Panc1 (cell line): ENCODE data around the gene WDR86. TPM values are rescaled to one million over a fixed set of nuclear protein-coding genes. Genes with fewer than 3 reads are reported as not detected.

Experiments used
- ATAC-seq: fragments of 200-7000 bp; cut with Tn5 transposase; 2 replicates; pipeline ENCODE4 v1.9.1; 2020; ENCODE audit warnings: mild to moderate bottlenecking, moderate library complexity
- BruUV-seq: library from RNA; stranded (reverse); fragments of 400-500 nt; replicated peaks from 2 replicates; lab custom pipeline; 2021; lab: Mats Ljungman, UMichigan
- CTCF ChIA-PET: fragments of 300-600 bp; sonication (Branson Sonifier 250); formaldehyde crosslinking; loops from one replicate; lab custom pipeline; 2022; ENCODE audit warnings: antibody characterized with exemption; lab: Charles Lee
- POLR2A ChIA-PET: fragments of 300-600 bp; sonication (Branson Sonifier 250); formaldehyde crosslinking; loops from one replicate; lab custom pipeline; 2022; ENCODE audit warnings: antibody characterized with exemption; lab: Charles Lee
- DNase-seq: peaks from one replicate; pipeline ENCODE4 v3.0.0-alpha.2; 2010; ENCODE audit warnings: low read depth, low spot score
- H3K27ac ChIP-seq: 2 replicates; pipeline ENCODE4 v1.5.1; 2011; ENCODE audit warnings: mild to moderate bottlenecking, low read length, inconsistent platforms
- H3K27me3 ChIP-seq: fragments of 200-500 bp; sonication (Bioruptor generic); 2 replicates; pipeline ENCODE4 v1.6.0; 2014; ENCODE audit warnings: low read length, inconsistent platforms; ENCODE audit not compliant: control insufficient read depth, insufficient read depth
- H3K36me3 ChIP-seq: fragments of 200-500 bp; sonication (Bioruptor generic); 2 replicates; pipeline ENCODE4 v1.5.1; 2014; ENCODE audit warnings: inconsistent platforms, mild to moderate bottlenecking, low read length, moderate library complexity; ENCODE audit not compliant: control insufficient read depth, insufficient read depth
- H3K4me1 ChIP-seq: 2 replicates; pipeline ENCODE4 v1.5.1; 2011; ENCODE audit warnings: inconsistent platforms, mild to moderate bottlenecking, low read length, moderate library complexity; ENCODE audit not compliant: control insufficient read depth, insufficient read depth
- H3K4me3 ChIP-seq, 2 experiments: 2 replicates each; pipeline ENCODE4 v1.5.1; 2011 to 2012; ENCODE audit warnings: low read depth in 2 of 2, low read length in 2 of 2, mild to moderate bottlenecking in 2 of 2, inconsistent platforms in 1 of 2, moderate library complexity in 1 of 2
- H3K9me3 ChIP-seq: fragments of 200-500 bp; sonication (Bioruptor generic); 2 replicates; pipeline ENCODE4 v1.5.1; 2014; ENCODE audit warnings: low read depth, mild to moderate bottlenecking, inconsistent platforms, low read length, moderate library complexity; ENCODE audit not compliant: control insufficient read depth, insufficient read depth
- CTCF ChIP-seq: fragments of 450-650 bp; IDR thresholded peaks from 2 replicates; pipeline ENCODE4 v1.5.1; 2017; ENCODE audit warnings: mild to moderate bottlenecking
- POLR2AphosphoS5 ChIP-seq: IDR thresholded peaks from 2 replicates; pipeline ENCODE4 v1.6.1; 2012; ENCODE audit warnings: mild to moderate bottlenecking, low read depth, low read length, moderate library complexity
- REST ChIP-seq, 2 experiments: IDR thresholded peaks; 2 replicates each; pipeline ENCODE4 v1.6.1; 2011 to 2012; ENCODE audit warnings: low read depth in 2 of 2, control low read depth in 1 of 2, low read length in 1 of 2, mild to moderate bottlenecking in 1 of 2, moderate library complexity in 1 of 2; ENCODE audit not compliant: insufficient read depth in 1 of 2
- SIN3A ChIP-seq: IDR thresholded peaks from 2 replicates; pipeline ENCODE4 v1.6.1; 2012; ENCODE audit warnings: low read depth, mild to moderate bottlenecking, low read length, moderate library complexity, borderline replicate concordance; ENCODE audit not compliant: insufficient read depth
- TCF7L2 ChIP-seq: IDR thresholded peaks from 2 replicates; pipeline ENCODE4 v1.6.1; 2011; ENCODE audit warnings: mild to moderate bottlenecking, low read depth, low read length, inconsistent platforms
- in situ Hi-C: cut with HindIII; loops from 2 replicates; pipeline ENCODE4 v1.10.0; 2016; ENCODE audit warnings: low sequenced_read_pairs, low pct_unique_long_range_greater_than_20kb
- intact Hi-C: fragments of 100-400 bp; cut with micrococcal nuclease; formaldehyde crosslinking; loops from one replicate; pipeline ENCODE4 v1.10.0; 2022; ENCODE audit not compliant: unreplicated experiment
- total RNA-seq: library from RNA; stranded (reverse); gene quantifications from one replicate; pipeline ENCODE4 v1.2.1, GENCODE V29; 2021; ENCODE audit not compliant: unreplicated experiment

The WDR86 gene
- total RNA-seq, 1 experiment from 2014 or later: 0.72 TPM

GRCh38 chr7:151378011-151378410 lies 31.8 kb downstream of the WDR86 start:
- in situ Hi-C loops (no loop called here), intact Hi-C loops (no loop called here)
- TF ChIP-seq SIN3A (no peak), CTCF (no peak), REST (IDR thresholded peaks at IDR 0.05; ENCODE audit: insufficient read depth in 1 of 2, low read depth in 2 of 2, low read length in 1 of 2) (no peak), TCF7L2 (no peak), POLR2AphosphoS5 (no peak)
- Histone ChIP-seq H3K27me3 (no peaks in the 10 kb centered on the region), H3K4me1 (no peaks in the 10 kb centered on the region), H3K36me3 (no peaks in the 10 kb centered on the region), H3K4me3 (no peak overlapping the region), H3K27ac (no peak overlapping the region), H3K9me3 (no peaks in the 10 kb centered on the region)
- POLR2A ChIA-PET: no interaction called here
- DNase-seq (no peak), ATAC-seq (no peak)
- CTCF ChIA-PET: no interaction called here
- TSS peak; percentile 88 for BruUV-seq

GRCh38 chr7:151377406-151377805 lies 32.4 kb downstream of the WDR86 start:
- in situ Hi-C loops (no loop called here), intact Hi-C loops (no loop called here)
- TF ChIP-seq REST (IDR thresholded peaks at IDR 0.05; ENCODE audit: insufficient read depth in 1 of 2, low read depth in 2 of 2, low read length in 1 of 2) (no peak), TCF7L2 (no peak), CTCF (no peak), SIN3A (no peak), POLR2AphosphoS5 (no peak)
- H3K27ac ChIP-seq: no peak overlapping the region
- no peak for ATAC-seq
- no peaks in the 10 kb centered on the region for H3K9me3 ChIP-seq
- BruUV-seq: no TSS peak
- POLR2A ChIA-PET: interaction anchor here (0.6 kb wide), 1 partner anchor 128 kb away, joined by 6 read pairs; no protein-coding TSS in a partner anchor
- CTCF ChIA-PET: no interaction called here
- no peaks in the 10 kb centered on the region for H3K36me3 ChIP-seq
- DNase-seq: no peak
- H3K4me3 ChIP-seq: no peak overlapping the region
- no peaks in the 10 kb centered on the region for H3K4me1 ChIP-seq
- H3K27me3 ChIP-seq: no peaks in the 10 kb centered on the region
